ENCODE measurements around the gene C9orf43.

GRCh38 chr9:113464286-113464660 lies 53.7 kb downstream of the C9orf43 start:
- TF ChIP-seq EP300 (IDR thresholded peaks at IDR 0.05; ENCODE audit: low read depth) = no peak
- TF ChIP-seq, protein P1, sequence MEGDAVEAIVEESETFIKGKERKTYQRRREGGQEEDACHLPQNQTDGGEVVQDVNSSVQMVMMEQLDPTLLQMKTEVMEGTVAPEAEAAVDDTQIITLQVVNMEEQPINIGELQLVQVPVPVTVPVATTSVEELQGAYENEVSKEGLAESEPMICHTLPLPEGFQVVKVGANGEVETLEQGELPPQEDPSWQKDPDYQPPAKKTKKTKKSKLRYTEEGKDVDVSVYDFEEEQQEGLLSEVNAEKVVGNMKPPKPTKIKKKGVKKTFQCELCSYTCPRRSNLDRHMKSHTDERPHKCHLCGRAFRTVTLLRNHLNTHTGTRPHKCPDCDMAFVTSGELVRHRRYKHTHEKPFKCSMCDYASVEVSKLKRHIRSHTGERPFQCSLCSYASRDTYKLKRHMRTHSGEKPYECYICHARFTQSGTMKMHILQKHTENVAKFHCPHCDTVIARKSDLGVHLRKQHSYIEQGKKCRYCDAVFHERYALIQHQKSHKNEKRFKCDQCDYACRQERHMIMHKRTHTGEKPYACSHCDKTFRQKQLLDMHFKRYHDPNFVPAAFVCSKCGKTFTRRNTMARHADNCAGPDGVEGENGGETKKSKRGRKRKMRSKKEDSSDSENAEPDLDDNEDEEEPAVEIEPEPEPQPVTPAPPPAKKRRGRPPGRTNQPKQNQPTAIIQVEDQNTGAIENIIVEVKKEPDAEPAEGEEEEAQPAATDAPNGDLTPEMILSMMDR (IDR thresholded peaks at IDR 0.05) = no peak
